ENCODE measurements around the gene COX8C. TPM values are rescaled to one million over a fixed set of nuclear protein-coding genes. Genes with fewer than 3 reads are reported as not detected.

The COX8C gene
- total RNA-seq, 1 donor from 2014 or later, result not detected

GRCh38 chr14:93333631-93334103, 13.3 kb upstream of the COX8C start:
- no peaks in the 10 kb centered on the region for H3K9me3 ChIP-seq
- H3K36me3 ChIP-seq, result no peaks in the 10 kb centered on the region
- ATAC-seq (no peak), DNase-seq (no peak)
- no peak for TF ChIP-seq CTCF (IDR thresholded peaks at IDR 0.05)
- no peaks in the 10 kb centered on the region for H3K27me3 ChIP-seq
- H3K4me1 ChIP-seq, result peaks cover 36% of the 10 kb centered on the region
- peak overlapping the region; percentile 75 for H3K4me3 ChIP-seq
- intact Hi-C loops (cut with DNase I), result no loop called here
- peak overlapping the region; percentile 95 for H3K27ac ChIP-seq

DNA sequence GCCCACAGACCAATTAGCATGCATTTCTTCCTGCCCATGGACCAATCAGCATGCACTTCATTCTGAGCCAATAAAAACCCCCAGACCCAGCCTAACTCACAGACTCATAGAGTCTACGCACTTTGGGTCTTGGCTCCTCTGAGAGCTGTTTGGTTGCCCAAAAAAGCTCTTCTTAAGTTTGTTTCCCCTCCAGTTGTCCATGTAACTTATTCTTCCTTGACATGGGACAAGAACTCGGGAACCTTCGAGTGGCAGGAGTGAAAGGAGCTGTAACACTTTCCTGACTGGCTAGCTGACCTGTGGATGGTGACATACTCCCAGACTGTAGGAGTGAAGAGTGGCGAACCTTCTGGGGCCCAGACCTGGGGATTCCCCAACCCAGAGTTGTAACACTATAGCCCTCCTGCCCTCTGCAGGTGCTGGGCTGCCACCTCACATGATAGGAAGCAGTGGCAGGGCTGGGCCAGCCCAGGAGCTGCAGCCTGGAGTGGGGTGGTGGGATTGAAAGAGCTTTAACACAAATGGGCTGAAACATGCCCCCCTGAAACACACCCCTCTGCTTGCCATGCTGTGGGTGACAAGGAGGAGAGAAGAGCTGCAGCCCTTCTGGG, 9.7 kb upstream of the COX8C start:
- TF ChIP-seq CTCF (IDR thresholded peaks at IDR 0.05), result no peak
- ATAC-seq, result no peak

GRCh38 chr14:93337884-93338283, 9.1 kb upstream of the COX8C start:
- Histone ChIP-seq H3K27ac (no peak overlapping the region), H3K4me3 (no peak overlapping the region), H3K36me3 (no peaks in the 10 kb centered on the region), H3K4me1 (peaks cover 4% of the 10 kb centered on the region), H3K27me3 (no peaks in the 10 kb centered on the region), H3K9me3 (no peaks in the 10 kb centered on the region)
- TF ChIP-seq CTCF (IDR thresholded peaks at IDR 0.05), result no peak
- ATAC-seq (no peak), DNase-seq (no peak)
- intact Hi-C loops (cut with DNase I), result no loop called here

More for the DNA sequence above, 9.7 kb upstream of the COX8C start:
- Histone ChIP-seq H3K36me3 (no peaks in the 10 kb centered on the region), H3K4me1 (peaks cover 4% of the 10 kb centered on the region), H3K27ac (no peak overlapping the region), H3K4me3 (no peak overlapping the region), H3K27me3 (no peaks in the 10 kb centered on the region), H3K9me3 (no peaks in the 10 kb centered on the region)
- no peak for DNase-seq
- intact Hi-C loops (cut with DNase I), result no loop called here

DNA sequence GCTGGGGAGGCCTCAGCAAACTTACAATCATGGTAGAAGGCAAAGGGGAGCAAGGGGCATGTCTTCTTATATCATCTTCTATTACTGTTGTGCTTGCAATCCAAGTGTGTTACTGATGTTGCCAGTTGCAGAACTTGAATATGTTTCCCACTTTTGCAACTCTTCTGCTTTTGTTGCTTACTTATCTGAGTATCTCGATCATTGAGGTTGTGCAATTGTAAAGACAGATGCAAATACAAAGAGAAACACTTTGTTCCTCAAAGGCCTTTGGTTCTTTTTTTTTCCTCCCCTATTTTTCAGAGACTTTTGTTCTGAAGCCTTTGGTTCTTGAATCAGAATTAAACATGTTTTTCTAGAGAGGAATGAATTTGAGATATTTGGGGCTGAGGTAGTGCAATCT, 3.7 kb upstream of the COX8C start:
- ATAC-seq, result peak; percentile 45
- Histone ChIP-seq H3K4me1 (no peaks in the 10 kb centered on the region), H3K36me3 (no peaks in the 10 kb centered on the region), H3K27me3 (no peaks in the 10 kb centered on the region), H3K27ac (no peak overlapping the region), H3K9me3 (no peaks in the 10 kb centered on the region), H3K4me3 (no peak overlapping the region)
- TF ChIP-seq CTCF (IDR thresholded peaks at IDR 0.05), result no peak
- no peak for DNase-seq
- intact Hi-C loops (cut with DNase I), result no loop called here

DNA sequence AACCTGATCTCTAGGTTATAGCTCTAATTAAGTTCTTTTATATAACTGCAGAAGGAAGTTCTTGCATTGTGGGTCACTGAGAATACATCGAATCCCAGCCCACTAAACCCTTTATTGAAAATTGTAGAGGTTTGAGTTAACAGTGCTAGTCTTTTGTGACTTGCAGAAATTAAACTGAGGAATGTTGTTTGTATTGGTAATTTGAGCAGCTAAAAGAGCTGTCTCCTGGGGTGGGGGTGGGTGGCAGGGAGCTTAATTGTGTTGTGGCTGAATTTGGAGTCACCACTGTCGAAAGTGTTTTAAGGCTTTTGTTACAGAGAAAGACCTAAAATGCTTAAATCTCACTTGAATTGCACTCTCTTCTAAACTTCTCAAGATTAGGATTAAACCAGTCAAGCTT, 3.2 kb upstream of the COX8C start:
- Histone ChIP-seq H3K4me1 (no peaks in the 10 kb centered on the region), H3K9me3 (no peaks in the 10 kb centered on the region), H3K27ac (no peak overlapping the region), H3K36me3 (no peaks in the 10 kb centered on the region), H3K4me3 (no peak overlapping the region), H3K27me3 (no peaks in the 10 kb centered on the region)
- DNase-seq (no peak), ATAC-seq (no peak)
- intact Hi-C loops (cut with DNase I), result no loop called here
- no peak for TF ChIP-seq CTCF (IDR thresholded peaks at IDR 0.05)

- Histone ChIP-seq H3K36me3 (no peaks in the 10 kb centered on the region), H3K9me3 (no peaks in the 10 kb centered on the region), H3K4me1 (no peaks in the 10 kb centered on the region), H3K4me3 (no peak overlapping the region), H3K27ac (no peak overlapping the region), H3K27me3 (no peaks in the 10 kb centered on the region)
- intact Hi-C loops (cut with DNase I), result no loop called here
- no peak for TF ChIP-seq CTCF (IDR thresholded peaks at IDR 0.05)
- ATAC-seq (no peak), DNase-seq (no peak)
Observed at GRCh38 chr14:93347850-93348249, 868 bp downstream of the COX8C start.

Measured in upper lobe of right lung (tissue), 1 donor.